Panc1 (cell line): ENCODE measurements around the gene CUX1. TPM values are rescaled to one million over a fixed set of nuclear protein-coding genes. Genes with fewer than 3 reads are reported as not detected.

Experiments
- ATAC-seq: fragments of 200-7000 bp; cut with Tn5 transposase; 2 replicates; pipeline ENCODE4 v1.9.1; 2020; ENCODE audit warnings: mild to moderate bottlenecking, moderate library complexity
- BruUV-seq: library from RNA; stranded (reverse); fragments of 400-500 nt; replicated peaks from 2 replicates; lab custom pipeline; 2021; lab: Mats Ljungman, UMichigan
- CTCF ChIA-PET: fragments of 300-600 bp; sonication (Branson Sonifier 250); formaldehyde crosslinking; loops from one replicate; lab custom pipeline; 2022; ENCODE audit warnings: antibody characterized with exemption; lab: Charles Lee
- POLR2A ChIA-PET: fragments of 300-600 bp; sonication (Branson Sonifier 250); formaldehyde crosslinking; loops from one replicate; lab custom pipeline; 2022; ENCODE audit warnings: antibody characterized with exemption; lab: Charles Lee
- DNase-seq: peaks from one replicate; pipeline ENCODE4 v3.0.0-alpha.2; 2010; ENCODE audit warnings: low read depth, low spot score
- H3K27ac ChIP-seq: 2 replicates; pipeline ENCODE4 v1.5.1; 2011; ENCODE audit warnings: mild to moderate bottlenecking, low read length, inconsistent platforms
- H3K27me3 ChIP-seq: fragments of 200-500 bp; sonication (Bioruptor generic); 2 replicates; pipeline ENCODE4 v1.6.0; 2014; ENCODE audit warnings: low read length, inconsistent platforms; ENCODE audit not compliant: control insufficient read depth, insufficient read depth
- H3K36me3 ChIP-seq: fragments of 200-500 bp; sonication (Bioruptor generic); 2 replicates; pipeline ENCODE4 v1.5.1; 2014; ENCODE audit warnings: inconsistent platforms, mild to moderate bottlenecking, low read length, moderate library complexity; ENCODE audit not compliant: control insufficient read depth, insufficient read depth
- H3K4me1 ChIP-seq: 2 replicates; pipeline ENCODE4 v1.5.1; 2011; ENCODE audit warnings: inconsistent platforms, mild to moderate bottlenecking, low read length, moderate library complexity; ENCODE audit not compliant: control insufficient read depth, insufficient read depth
- H3K4me3 ChIP-seq, 2 experiments: 2 replicates each; pipeline ENCODE4 v1.5.1; 2011 to 2012; ENCODE audit warnings: low read depth in 2 of 2, low read length in 2 of 2, mild to moderate bottlenecking in 2 of 2, inconsistent platforms in 1 of 2, moderate library complexity in 1 of 2
- H3K9me3 ChIP-seq: fragments of 200-500 bp; sonication (Bioruptor generic); 2 replicates; pipeline ENCODE4 v1.5.1; 2014; ENCODE audit warnings: low read depth, mild to moderate bottlenecking, inconsistent platforms, low read length, moderate library complexity; ENCODE audit not compliant: control insufficient read depth, insufficient read depth
- POLR2AphosphoS5 ChIP-seq: IDR thresholded peaks from 2 replicates; pipeline ENCODE4 v1.6.1; 2012; ENCODE audit warnings: mild to moderate bottlenecking, low read depth, low read length, moderate library complexity
- REST ChIP-seq, 2 experiments: IDR thresholded peaks; 2 replicates each; pipeline ENCODE4 v1.6.1; 2011 to 2012; ENCODE audit warnings: low read depth in 2 of 2, control low read depth in 1 of 2, low read length in 1 of 2, mild to moderate bottlenecking in 1 of 2, moderate library complexity in 1 of 2; ENCODE audit not compliant: insufficient read depth in 1 of 2
- SIN3A ChIP-seq: IDR thresholded peaks from 2 replicates; pipeline ENCODE4 v1.6.1; 2012; ENCODE audit warnings: low read depth, mild to moderate bottlenecking, low read length, moderate library complexity, borderline replicate concordance; ENCODE audit not compliant: insufficient read depth
- TCF7L2 ChIP-seq: IDR thresholded peaks from 2 replicates; pipeline ENCODE4 v1.6.1; 2011; ENCODE audit warnings: mild to moderate bottlenecking, low read depth, low read length, inconsistent platforms
- in situ Hi-C: cut with HindIII; loops from 2 replicates; pipeline ENCODE4 v1.10.0; 2016; ENCODE audit warnings: low sequenced_read_pairs, low pct_unique_long_range_greater_than_20kb
- intact Hi-C: fragments of 100-400 bp; cut with micrococcal nuclease; formaldehyde crosslinking; loops from one replicate; pipeline ENCODE4 v1.10.0; 2022; ENCODE audit not compliant: unreplicated experiment
- total RNA-seq: library from RNA; stranded (reverse); gene quantifications from one replicate; pipeline ENCODE4 v1.2.1, GENCODE V29; 2021; ENCODE audit not compliant: unreplicated experiment
- TF ChIP-seq, protein P1 (sequence below): fragments of 450-650 bp; IDR thresholded peaks from 2 replicates; pipeline ENCODE4 v1.5.1; 2017; ENCODE audit warnings: mild to moderate bottlenecking

The CUX1 gene
- total RNA-seq, 1 experiment from 2014 or later = 50.9 TPM

GRCh38 chr7:101912716-101913110 lies 95.3 kb downstream of the CUX1 start:
- Histone ChIP-seq H3K4me1 (no peaks in the 10 kb centered on the region), H3K36me3 (no peaks in the 10 kb centered on the region), H3K27me3 (no peaks in the 10 kb centered on the region), H3K27ac (no peak overlapping the region), H3K9me3 (no peaks in the 10 kb centered on the region), H3K4me3 (no peak overlapping the region)
- no TSS peak for BruUV-seq
- ATAC-seq = no peak
- ChIA-PET POLR2A (no interaction called here), CTCF (no interaction called here)
- intact Hi-C loops (no loop called here), in situ Hi-C loops (no loop called here)
- TF ChIP-seq, protein P1, sequence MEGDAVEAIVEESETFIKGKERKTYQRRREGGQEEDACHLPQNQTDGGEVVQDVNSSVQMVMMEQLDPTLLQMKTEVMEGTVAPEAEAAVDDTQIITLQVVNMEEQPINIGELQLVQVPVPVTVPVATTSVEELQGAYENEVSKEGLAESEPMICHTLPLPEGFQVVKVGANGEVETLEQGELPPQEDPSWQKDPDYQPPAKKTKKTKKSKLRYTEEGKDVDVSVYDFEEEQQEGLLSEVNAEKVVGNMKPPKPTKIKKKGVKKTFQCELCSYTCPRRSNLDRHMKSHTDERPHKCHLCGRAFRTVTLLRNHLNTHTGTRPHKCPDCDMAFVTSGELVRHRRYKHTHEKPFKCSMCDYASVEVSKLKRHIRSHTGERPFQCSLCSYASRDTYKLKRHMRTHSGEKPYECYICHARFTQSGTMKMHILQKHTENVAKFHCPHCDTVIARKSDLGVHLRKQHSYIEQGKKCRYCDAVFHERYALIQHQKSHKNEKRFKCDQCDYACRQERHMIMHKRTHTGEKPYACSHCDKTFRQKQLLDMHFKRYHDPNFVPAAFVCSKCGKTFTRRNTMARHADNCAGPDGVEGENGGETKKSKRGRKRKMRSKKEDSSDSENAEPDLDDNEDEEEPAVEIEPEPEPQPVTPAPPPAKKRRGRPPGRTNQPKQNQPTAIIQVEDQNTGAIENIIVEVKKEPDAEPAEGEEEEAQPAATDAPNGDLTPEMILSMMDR = no peak
- no peak for TF ChIP-seq REST (IDR thresholded peaks at IDR 0.05; ENCODE audit: insufficient read depth in 1 of 2, low read depth in 2 of 2, low read length in 1 of 2)
- no peak for TF ChIP-seq POLR2AphosphoS5
- no peak for TF ChIP-seq TCF7L2
- TF ChIP-seq SIN3A = no peak
- no peak for DNase-seq

DNA sequence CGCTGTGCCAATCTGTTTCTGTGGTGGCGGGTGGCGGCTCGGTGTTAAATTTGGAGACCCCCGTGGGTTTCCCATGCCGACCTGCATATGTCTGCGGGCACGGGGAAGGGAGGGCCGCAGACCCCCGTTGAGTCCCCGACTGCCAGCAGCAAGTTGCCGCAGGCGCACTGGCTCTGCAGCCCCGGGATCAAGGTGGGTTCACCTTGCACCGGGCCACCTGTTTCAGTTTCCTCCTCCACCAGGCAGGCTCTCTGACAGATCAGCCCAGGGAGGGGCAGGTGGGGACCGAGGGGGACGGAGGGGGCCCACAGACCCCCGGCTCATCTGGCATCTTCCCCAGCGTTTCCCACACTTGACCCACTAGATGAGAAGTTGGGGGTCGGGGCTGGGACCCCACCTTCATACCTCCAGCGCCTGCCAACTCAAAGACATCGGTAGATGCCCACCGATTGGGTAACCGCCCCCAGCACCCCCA lies 95.9 kb downstream of the CUX1 start:
- Histone ChIP-seq H3K9me3 (no peaks in the 10 kb centered on the region), H3K27ac (no peak overlapping the region), H3K4me1 (no peaks in the 10 kb centered on the region), H3K4me3 (no peak overlapping the region), H3K27me3 (no peaks in the 10 kb centered on the region), H3K36me3 (no peaks in the 10 kb centered on the region)
- no peak for TF ChIP-seq SIN3A
- no peak for TF ChIP-seq TCF7L2
- TF ChIP-seq REST (IDR thresholded peaks at IDR 0.05; ENCODE audit: insufficient read depth in 1 of 2, low read depth in 2 of 2, low read length in 1 of 2) = no peak
- TF ChIP-seq, protein P1 = no peak
- no peak for TF ChIP-seq POLR2AphosphoS5
- ChIA-PET POLR2A (no interaction called here), CTCF (no interaction called here)
- in situ Hi-C loops (no loop called here), intact Hi-C loops (no loop called here)
- DNase-seq (no peak), ATAC-seq (no peak)
- no TSS peak for BruUV-seq
